Tibial artery (tissue), 4 donors: ENCODE data around the gene BRMS1.

Experiments
- DNase-seq, 2 donors: peaks; one replicate each; pipeline ENCODE4 v3.0.0-alpha.2; 2019
- H3K27ac ChIP-seq, 2 donors: fragments of 200-600 bp; sonication (generic) in 1 of 2; 1 replicate in 1 of 2; 2 replicates in 1 of 2; pipeline ENCODE4 v1.5.1; 2018 to 2019; ENCODE audit warnings: mild to moderate bottlenecking in 1 of 2
- H3K27me3 ChIP-seq, 2 donors: fragments of 200-600 bp; sonication (generic) in 1 of 2; one replicate each; pipeline versions ENCODE4 v1.5.1 to v1.6.0; 2016 to 2019
- H3K36me3 ChIP-seq, 3 donors: fragments of 200-600 bp; sonication (generic) in 2 of 3; one replicate each; pipeline ENCODE4 v1.5.1; 2016 to 2019; ENCODE audit warnings: mild to moderate bottlenecking in 2 of 3
- H3K4me1 ChIP-seq, 4 donors: fragments of 200-600 bp; sonication (generic) in 2 of 4; 1 replicate in 3 of 4; 2 replicates in 1 of 4; pipeline ENCODE4 v1.5.1; 2016 to 2019
- H3K4me3 ChIP-seq, 2 donors: fragments of 200-600 bp; sonication (generic) in 1 of 2; 1 replicate in 1 of 2; 2 replicates in 1 of 2; pipeline ENCODE4 v1.5.1; 2018 to 2019; ENCODE audit warnings: mild to moderate bottlenecking in 2 of 2
- H3K9me3 ChIP-seq, 3 donors: fragments of 200-600 bp; sonication (generic) in 1 of 3; one replicate each; pipeline ENCODE4 v1.5.1; 2016 to 2019
- CTCF ChIP-seq, 2 experiments: fragments of 200-600 bp in 1 of 2; fragments of 450-650 bp in 1 of 2; IDR thresholded peaks; one replicate each; pipeline ENCODE4 v1.5.1; 2017 to 2019; ENCODE audit warnings: antibody characterized with exemption in 2 of 2, mild to moderate bottlenecking in 1 of 2, moderate library complexity in 1 of 2
- intact Hi-C: fragments of 100-400 bp; cut with DNase I; formaldehyde crosslinking; loops from one replicate; pipeline ENCODE4 v1.15.0; 2023; ENCODE audit warnings: low total_unique reads

Gene BRMS1

GRCh38 chr11:66331542-66332370 lies 13.1 kb downstream of the BRMS1 start:
- Histone ChIP-seq H3K36me3 (peaks cover 0 to 29% (median 12%) of the 10 kb centered on the region in 3 donors), H3K27ac (no peak overlapping the region), H3K4me1 (peaks cover 0 to 44% (median 31%) of the 10 kb centered on the region in 4 donors), H3K9me3 (no peaks in the 10 kb centered on the region), H3K27me3 (no peaks in the 10 kb centered on the region), H3K4me3 (no peak overlapping the region)
- DNase-seq: peak in 1 of 2 donors; percentile 14
- no peak for TF ChIP-seq CTCF (IDR thresholded peaks at IDR 0.05)
- intact Hi-C loops: no loop called here

GRCh38 chr11:66330931-66331330 lies 14.0 kb downstream of the BRMS1 start:
- DNase-seq: no peak
- H3K9me3 ChIP-seq: no peaks in the 10 kb centered on the region
- no peak overlapping the region for H3K4me3 ChIP-seq
- no peak overlapping the region for H3K27ac ChIP-seq
- peaks cover 0 to 29% (median 12%) of the 10 kb centered on the region in 3 donors for H3K36me3 ChIP-seq
- no peaks in the 10 kb centered on the region for H3K27me3 ChIP-seq
- intact Hi-C loops: no loop called here
- H3K4me1 ChIP-seq: peaks cover 0 to 42% (median 30%) of the 10 kb centered on the region in 4 donors
- TF ChIP-seq CTCF (IDR thresholded peaks at IDR 0.05): no peak

- no peak for TF ChIP-seq CTCF (IDR thresholded peaks at IDR 0.05)
- H3K27me3 ChIP-seq: no peaks in the 10 kb centered on the region
- intact Hi-C loops: no loop called here
Observed at GRCh38 chr11:66329165-66329673, 15.7 kb downstream of the BRMS1 start.

GRCh38 chr11:66328302-66329144 lies 16.4 kb downstream of the BRMS1 start:
- peak; percentile 66 to 84 for DNase-seq
- peaks cover 0 to 20% (median 12%) of the 10 kb centered on the region in 3 donors for H3K36me3 ChIP-seq
- H3K27ac ChIP-seq: no peak overlapping the region
- TF ChIP-seq CTCF (IDR thresholded peaks at IDR 0.05): peak; percentile 87 to 96
- H3K27me3 ChIP-seq: no peaks in the 10 kb centered on the region
- H3K4me1 ChIP-seq: peaks cover 0 to 27% (median 17%) of the 10 kb centered on the region in 4 donors
- no peak overlapping the region for H3K4me3 ChIP-seq
- intact Hi-C loops: loop anchor here (1.0 kb wide), 1 partner anchor 18 kb away; no protein-coding TSS in a partner anchor
- H3K9me3 ChIP-seq: no peaks in the 10 kb centered on the region

More at GRCh38 chr11:66329165-66329673, 15.7 kb downstream of the BRMS1 start:
- H3K4me1 ChIP-seq: peaks cover 0 to 27% (median 17%) of the 10 kb centered on the region in 4 donors
- H3K4me3 ChIP-seq: no peak overlapping the region
- H3K36me3 ChIP-seq: peaks cover 0 to 26% (median 12%) of the 10 kb centered on the region in 3 donors
- no peak overlapping the region for H3K27ac ChIP-seq
- no peak for DNase-seq
- H3K9me3 ChIP-seq: no peaks in the 10 kb centered on the region

- DNase-seq: no peak
- no peak for TF ChIP-seq CTCF (IDR thresholded peaks at IDR 0.05)
- Histone ChIP-seq H3K9me3 (no peaks in the 10 kb centered on the region), H3K4me1 (peaks cover 0 to 27% (median 17%) of the 10 kb centered on the region in 4 donors), H3K27ac (no peak overlapping the region), H3K4me3 (no peak overlapping the region), H3K36me3 (peaks cover 0 to 14% (median 7%) of the 10 kb centered on the region in 3 donors), H3K27me3 (peaks cover 0 to 1% of the 10 kb centered on the region in 2 donors)
- intact Hi-C loops: loop anchor here (1.0 kb wide), 1 partner anchor 18 kb away; no protein-coding TSS in a partner anchor
Observed at GRCh38 chr11:66328031-66328301, 16.9 kb downstream of the BRMS1 start.
